Gastrocnemius medialis (tissue), 4 donors: ENCODE measurements around the gene CKMT1A.

Experiments used
- CTCF ChIP-seq, 5 experiments: fragments of 450-650 bp in 3 of 5; fragments of 200-600 bp in 2 of 5; sonication (generic) in 2 of 5; IDR thresholded peaks in 4 of 5; conservative IDR thresholded peaks in 1 of 5; 1 replicate in 4 of 5; 2 replicates in 1 of 5; pipeline ENCODE4 v1.5.1; 2016 to 2019; ENCODE audit warnings: antibody characterized with exemption in 5 of 5, mild to moderate bottlenecking in 3 of 5, moderate library complexity in 3 of 5
- POLR2A ChIP-seq, 2 donors: fragments of 450-650 bp; IDR thresholded peaks; one replicate each; pipeline ENCODE4 v1.6.1; 2017; ENCODE audit warnings: antibody characterized with exemption in 2 of 2, mild to moderate bottlenecking in 2 of 2, moderate library complexity in 2 of 2

- peak in 2 of 5 experiments; percentile 16 to 30 for TF ChIP-seq CTCF (IDR thresholded peaks at IDR 0.05 in 4 of 5, conservative IDR thresholded peaks at IDR 0.05 in 1 of 5)
- TF ChIP-seq POLR2A (IDR thresholded peaks at IDR 0.05), result peak; percentile 96 to 97
Measured at GRCh38 chr15:43746245-43746902, 52.7 kb downstream of the CKMT1A start, which contains the start of gene PDIA3.
